ENCODE measurements around the gene CD300LF.

CD300LF gene

GRCh38 chr17:74702116-74702871 lies 10.4 kb downstream of the CD300LF start:
- FAIRE-seq (no peak), DNase-seq (ENCODE audit: insufficient read length, low spot score) (no peak)
- TF ChIP-seq POLR2A (IDR thresholded peaks at IDR 0.05; ENCODE audit: low read depth, low read length) = no peak

DNA sequence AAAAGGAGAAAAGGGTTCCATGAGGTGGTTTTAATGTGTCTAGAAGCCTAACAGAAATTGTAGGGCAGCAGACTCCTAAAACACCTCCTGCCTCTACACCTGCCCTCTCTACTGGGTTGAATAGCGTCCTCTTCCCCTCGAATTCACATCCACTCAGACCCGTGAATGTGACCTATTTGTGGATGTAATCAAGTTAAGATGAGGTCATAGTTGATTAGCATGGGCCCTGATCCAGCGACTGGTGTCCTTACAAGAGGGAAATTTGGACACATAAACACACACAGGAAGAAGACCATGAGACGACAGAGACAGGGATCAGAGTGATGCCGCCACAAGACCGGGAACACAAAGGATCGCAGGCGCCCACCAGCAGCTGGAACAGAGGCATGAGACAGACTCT lies 13.5 kb downstream of the CD300LF start:
- DNase-seq (ENCODE audit: insufficient read length, low spot score) = no peak
- no peak for FAIRE-seq
- no peak for TF ChIP-seq POLR2A (IDR thresholded peaks at IDR 0.05; ENCODE audit: low read depth, low read length)

- DNase-seq (ENCODE audit: insufficient read length, low spot score) = no peak
- FAIRE-seq = no peak
- TF ChIP-seq POLR2A (IDR thresholded peaks at IDR 0.05; ENCODE audit: low read depth, low read length) = no peak
Observed at GRCh38 chr17:74698069-74698468, 14.7 kb downstream of the CD300LF start.

DNA sequence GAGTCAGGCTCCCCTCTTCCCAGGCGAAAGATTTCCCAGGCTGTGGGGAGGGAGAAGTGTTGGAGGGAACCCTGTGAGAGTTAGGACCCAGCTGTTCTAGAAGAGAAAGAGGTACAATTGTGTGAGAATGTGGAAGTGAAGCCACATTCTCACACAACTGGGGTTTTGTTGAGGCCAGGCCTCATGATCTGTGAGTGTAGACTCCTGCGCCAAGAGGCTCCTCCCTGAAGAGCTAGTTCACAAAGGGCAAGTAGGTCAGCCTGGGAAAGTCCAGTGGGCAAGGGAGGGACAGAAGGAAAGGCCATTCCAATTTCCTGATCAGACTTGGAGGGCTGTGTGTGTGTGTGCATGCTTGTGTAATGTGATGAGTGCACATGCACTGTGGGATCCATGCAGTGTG lies 15.2 kb downstream of the CD300LF start:
- TF ChIP-seq POLR2A (IDR thresholded peaks at IDR 0.05; ENCODE audit: low read depth, low read length) = no peak
- FAIRE-seq (no peak), DNase-seq (ENCODE audit: insufficient read length, low spot score) (no peak)

DNA sequence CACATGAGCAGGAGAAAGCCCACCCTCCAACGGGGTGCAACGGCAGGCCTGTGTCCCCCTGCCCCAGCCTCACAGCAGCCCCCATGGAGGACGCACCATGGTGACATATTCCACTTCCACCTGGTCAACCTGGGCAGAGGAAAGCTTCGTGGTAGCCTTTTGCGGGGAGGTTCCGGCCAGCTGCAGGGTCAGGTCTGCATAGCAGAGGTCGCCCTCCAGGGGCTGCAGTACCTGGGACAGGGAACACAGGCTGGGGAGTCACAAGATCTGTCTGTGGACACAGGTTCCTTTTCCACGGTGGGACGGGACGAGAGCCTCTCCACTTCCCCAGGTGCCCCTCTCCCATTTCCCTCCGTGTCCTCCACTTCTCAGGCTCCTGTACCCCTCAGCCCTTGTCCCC lies 17.1 kb downstream of the CD300LF start:
- FAIRE-seq (no peak), DNase-seq (ENCODE audit: insufficient read length, low spot score) (no peak)
- TF ChIP-seq POLR2A (IDR thresholded peaks at IDR 0.05; ENCODE audit: low read depth, low read length) = no peak

DNA sequence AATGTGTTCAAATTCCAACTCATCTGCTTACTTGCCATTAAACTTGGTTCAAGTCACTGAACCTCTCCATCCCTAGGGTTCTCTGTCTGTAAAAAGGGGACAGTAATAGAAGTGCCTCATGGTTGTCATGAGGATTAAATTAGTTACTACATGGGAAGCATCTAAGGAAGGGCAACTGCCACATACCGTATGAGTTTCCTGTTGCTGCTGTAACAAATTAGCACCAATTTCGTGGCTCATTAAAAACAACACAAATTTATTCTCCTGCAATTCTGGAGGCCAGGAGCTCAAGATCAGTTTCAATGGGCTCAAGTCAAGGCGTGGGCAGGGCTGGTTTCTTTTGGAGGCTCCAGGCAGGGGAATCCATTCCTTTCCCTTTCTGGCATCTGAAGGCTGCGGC lies 18.6 kb downstream of the CD300LF start:
- no peak for TF ChIP-seq POLR2A (IDR thresholded peaks at IDR 0.05; ENCODE audit: low read depth, low read length)
- DNase-seq (ENCODE audit: insufficient read length, low spot score) (no peak), FAIRE-seq (no peak)

DNA sequence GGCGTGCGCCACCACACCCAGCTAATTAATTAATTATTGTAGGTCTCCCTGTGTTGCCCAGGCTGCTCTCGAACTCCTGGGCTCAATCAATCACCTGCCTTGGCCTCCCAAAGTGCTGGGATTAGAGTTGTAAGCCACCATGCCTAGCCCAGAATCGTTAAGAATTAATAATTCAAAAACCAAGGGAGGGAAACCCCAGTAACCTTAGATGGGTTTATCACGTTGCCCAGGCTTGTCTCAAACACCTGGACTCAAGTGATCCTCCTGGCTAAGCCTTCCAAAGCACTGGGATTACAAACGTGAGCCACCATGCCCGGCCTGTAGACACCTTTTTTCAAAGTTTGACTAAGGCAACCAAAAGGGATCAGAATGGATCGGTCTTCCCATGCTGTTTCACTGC lies 21.6 kb downstream of the CD300LF start:
- DNase-seq (ENCODE audit: insufficient read length, low spot score) = no peak
- TF ChIP-seq POLR2A (IDR thresholded peaks at IDR 0.05; ENCODE audit: low read depth, low read length) = no peak
- no peak for FAIRE-seq

GRCh38 chr17:74690409-74690825 lies 22.3 kb downstream of the CD300LF start:
- DNase-seq (ENCODE audit: insufficient read length, low spot score) = no peak
- no peak for FAIRE-seq

GRCh38 chr17:74687886-74688285 lies 24.8 kb downstream of the CD300LF start:
- FAIRE-seq = no peak
- no peak for DNase-seq (ENCODE audit: insufficient read length, low spot score)
- no peak for TF ChIP-seq POLR2A (IDR thresholded peaks at IDR 0.05; ENCODE audit: low read depth, low read length)

More at GRCh38 chr17:74690409-74690825, 22.3 kb downstream of the CD300LF start:
- TF ChIP-seq POLR2A (IDR thresholded peaks at IDR 0.05; ENCODE audit: low read depth, low read length) = no peak

- no peak for TF ChIP-seq POLR2A (IDR thresholded peaks at IDR 0.05; ENCODE audit: low read depth, low read length)
- DNase-seq (ENCODE audit: insufficient read length, low spot score) = no peak
- no peak for FAIRE-seq
Observed at GRCh38 chr17:74686761-74687160, 26.0 kb downstream of the CD300LF start.

DNA sequence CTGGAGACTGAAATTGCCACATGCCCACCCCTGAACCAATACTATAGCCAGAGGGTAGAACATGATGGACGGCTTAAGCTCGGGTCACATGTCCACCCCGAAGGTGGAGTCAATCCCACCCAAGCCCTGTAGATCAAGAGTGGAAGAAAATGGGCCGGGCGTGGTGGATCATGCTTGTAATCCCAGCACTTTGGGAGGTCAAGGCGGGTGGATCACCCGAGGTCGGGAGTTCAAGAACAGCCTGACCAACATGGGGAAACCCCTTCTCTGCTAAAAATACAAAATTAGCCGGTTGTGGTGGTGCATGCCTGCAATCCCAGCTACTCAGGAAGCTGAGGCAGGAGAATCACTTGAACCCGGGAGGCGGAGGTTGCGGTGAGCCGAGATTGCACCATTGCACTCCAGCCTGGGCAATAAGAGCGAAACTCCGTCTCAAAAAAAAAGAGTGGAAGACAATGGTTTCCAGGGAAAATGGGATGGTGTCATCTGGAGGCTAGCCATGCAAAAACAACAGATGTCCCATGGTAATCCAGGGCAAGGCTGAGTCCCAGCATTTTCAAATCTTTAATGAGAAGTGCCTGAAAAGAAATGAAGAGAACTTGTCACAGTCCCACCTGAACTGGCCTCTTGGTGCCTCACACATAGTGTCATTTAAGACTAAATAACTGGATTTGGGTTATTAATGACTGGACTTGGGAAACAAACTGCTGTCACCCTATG lies 30.1 kb downstream of the CD300LF start:
- TF ChIP-seq POLR2A (IDR thresholded peaks at IDR 0.05; ENCODE audit: low read depth, low read length) = no peak
- no peak for FAIRE-seq
- no peak for DNase-seq (ENCODE audit: insufficient read length, low spot score)

DNA sequence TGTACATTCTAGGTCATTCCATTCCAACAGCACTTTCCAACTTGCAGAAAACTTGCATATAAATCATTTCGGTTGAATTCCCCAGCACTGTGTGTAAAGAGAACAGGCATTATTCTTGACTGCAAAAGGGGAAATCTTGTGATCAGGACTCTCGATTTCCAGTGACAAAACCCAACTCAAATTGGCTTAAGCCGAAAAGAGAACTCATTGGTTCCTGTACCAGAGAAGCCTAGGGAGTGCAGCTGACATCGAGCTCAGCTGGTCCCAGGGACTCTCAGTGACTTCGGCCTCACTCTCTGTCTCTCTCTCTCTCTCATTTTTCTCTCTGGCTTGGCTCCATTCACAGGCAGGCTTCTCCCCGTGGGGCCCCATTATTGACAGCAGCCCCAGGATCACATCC lies 30.7 kb downstream of the CD300LF start:
- DNase-seq (ENCODE audit: insufficient read length, low spot score) = no peak
- no peak for FAIRE-seq
- no peak for TF ChIP-seq POLR2A (IDR thresholded peaks at IDR 0.05; ENCODE audit: low read depth, low read length)

- DNase-seq (ENCODE audit: insufficient read length, low spot score) = no peak
- no peak for FAIRE-seq
- TF ChIP-seq POLR2A (IDR thresholded peaks at IDR 0.05; ENCODE audit: low read depth, low read length) = no peak
Observed at GRCh38 chr17:74680941-74681340, 31.8 kb downstream of the CD300LF start.

DNA sequence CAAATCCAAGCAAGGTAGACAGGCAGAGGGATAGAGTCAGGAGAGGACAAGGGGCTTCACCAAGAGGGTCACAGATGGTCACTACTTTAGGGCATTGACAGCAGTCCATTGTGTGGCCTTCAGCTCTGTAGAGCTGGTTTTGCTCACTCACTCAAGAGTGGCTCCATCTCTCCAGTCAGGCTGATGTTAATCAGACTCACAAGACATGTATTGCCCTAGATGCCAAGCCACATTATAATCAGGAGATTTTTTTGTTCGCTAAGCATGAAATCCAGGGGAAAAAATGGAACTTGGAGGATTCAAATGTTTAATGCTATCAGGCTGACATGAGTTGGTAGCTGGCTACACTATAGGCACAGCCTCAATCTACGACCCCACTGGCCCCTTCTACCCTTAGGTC lies 32.5 kb downstream of the CD300LF start:
- FAIRE-seq (no peak), DNase-seq (ENCODE audit: insufficient read length, low spot score) (no peak)
- no peak for TF ChIP-seq POLR2A (IDR thresholded peaks at IDR 0.05; ENCODE audit: low read depth, low read length)

DNA sequence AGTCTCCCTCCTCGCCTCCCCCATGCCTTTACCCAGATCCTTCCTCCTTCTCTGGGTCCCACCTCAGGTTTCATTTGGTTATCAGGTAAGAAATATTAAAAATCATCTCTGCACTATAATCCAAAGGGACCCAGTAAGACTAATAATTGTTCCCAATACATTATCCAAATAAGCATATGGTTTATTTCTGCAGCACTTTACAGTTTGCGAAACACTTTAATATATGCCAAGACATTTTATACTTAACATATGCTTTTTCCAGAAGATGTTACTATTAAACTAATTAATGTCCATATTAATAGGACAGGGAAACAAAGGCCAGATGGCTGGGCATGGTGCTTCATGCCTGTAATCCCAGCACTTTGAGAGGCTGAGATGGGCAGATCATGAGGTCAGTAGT lies 33.3 kb downstream of the CD300LF start:
- TF ChIP-seq POLR2A (IDR thresholded peaks at IDR 0.05; ENCODE audit: low read depth, low read length) = no peak
- no peak for FAIRE-seq
- no peak for DNase-seq (ENCODE audit: insufficient read length, low spot score)

Measured in H54 (cell line).